Stimulated activated CD4-positive, alpha-beta T cell treated with anti-CD3 and anti-CD28 coated beads, Interleukin-15, amount 100 ng/mL, for 48 hours (primary cell): ENCODE measurements around the gene INPP4B.

Source experiments
- DNase-seq, 2 donors: peaks; one replicate each; pipeline ENCODE4 v3.0.0-alpha.2; 2020; ENCODE audit warnings: low read depth in 2 of 2

Gene INPP4B

GRCh38 chr4:142348613-142349021 lies 497.5 kb downstream of the INPP4B start:
- DNase-seq: no peak

DNA sequence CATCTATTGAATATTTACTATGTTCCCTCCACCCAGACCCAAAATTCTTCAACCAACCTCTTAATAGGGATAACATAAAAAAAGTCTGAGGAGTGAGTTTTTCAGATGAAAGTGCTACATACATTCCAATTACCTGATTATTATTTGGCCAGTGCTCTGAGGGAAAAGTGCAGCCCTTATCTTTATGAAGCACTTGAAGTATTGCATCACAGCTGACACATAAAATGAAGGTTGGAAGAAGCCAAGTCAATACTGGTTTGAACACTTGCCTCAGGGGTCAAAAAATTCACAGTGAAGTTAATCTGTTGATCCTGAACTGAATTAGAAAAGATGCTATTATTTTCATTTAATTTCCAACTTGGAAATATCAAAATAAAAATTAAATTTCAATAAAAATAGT lies 498.9 kb downstream of the INPP4B start:
- DNase-seq: no peak

DNA sequence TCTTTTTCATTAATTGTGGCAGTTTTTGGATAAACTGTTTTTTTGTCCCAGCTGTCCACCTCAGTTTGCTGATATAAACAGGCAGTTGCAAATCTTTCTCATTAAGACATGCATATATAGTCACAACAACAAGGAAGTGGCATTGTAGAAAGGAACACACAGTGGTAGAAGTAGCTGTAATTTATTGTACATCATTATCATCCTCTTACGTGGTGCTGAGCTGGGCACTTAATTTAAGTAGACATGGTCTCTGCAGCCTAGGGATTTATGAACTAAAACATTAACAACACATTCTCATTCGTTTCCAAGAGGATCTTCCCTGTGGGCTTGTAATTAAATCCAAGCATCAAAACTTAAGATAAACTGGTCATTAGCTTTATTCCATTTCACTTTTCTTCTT lies 500.2 kb downstream of the INPP4B start:
- DNase-seq: no peak

DNA sequence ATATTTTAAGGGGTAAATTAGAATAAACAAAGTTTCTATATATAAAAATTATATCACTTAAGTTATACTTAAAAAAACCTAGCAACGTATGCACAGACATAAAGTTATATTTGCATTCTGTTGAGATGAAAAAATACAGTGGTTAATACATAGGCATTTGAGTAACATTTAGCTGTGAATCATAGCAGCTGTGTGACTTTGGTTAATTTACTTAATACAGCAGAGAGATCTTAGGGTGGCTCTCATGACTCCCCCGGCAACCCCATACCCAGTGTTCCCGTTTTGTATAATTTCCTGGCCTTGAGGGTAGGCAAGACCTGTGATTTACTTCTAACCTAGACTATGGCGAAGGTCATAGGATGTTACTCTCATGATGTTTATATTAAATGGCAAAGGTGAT lies 504.8 kb downstream of the INPP4B start:
- no peak for DNase-seq

GRCh38 chr4:142339053-142339452 lies 507.0 kb downstream of the INPP4B start:
- no peak for DNase-seq

GRCh38 chr4:142336251-142336934 lies 509.7 kb downstream of the INPP4B start:
- no peak for DNase-seq

GRCh38 chr4:142334931-142335330 lies 511.2 kb downstream of the INPP4B start:
- no peak for DNase-seq

GRCh38 chr4:142331646-142332045 lies 514.5 kb downstream of the INPP4B start:
- DNase-seq: no peak

GRCh38 chr4:142331132-142331531 lies 515.0 kb downstream of the INPP4B start:
- no peak for DNase-seq

DNA sequence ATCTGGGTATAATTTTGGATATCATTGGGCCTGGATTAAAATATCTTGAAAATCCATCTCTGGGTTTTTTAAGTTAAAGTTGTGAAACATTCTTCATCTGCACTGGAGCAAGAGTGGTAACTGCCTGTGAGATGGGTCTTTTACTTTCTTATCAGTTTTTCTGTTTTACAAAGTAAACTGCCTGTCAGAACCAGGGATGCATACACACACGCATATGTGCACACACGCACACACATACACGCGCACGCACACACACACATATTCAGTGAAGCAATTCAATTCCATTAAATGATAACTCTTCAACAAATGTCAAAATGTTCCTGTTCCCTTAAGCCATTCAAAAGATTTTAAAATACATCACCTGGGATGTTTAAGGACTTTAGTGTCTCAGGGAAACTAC lies 515.8 kb downstream of the INPP4B start:
- DNase-seq: no peak

DNA sequence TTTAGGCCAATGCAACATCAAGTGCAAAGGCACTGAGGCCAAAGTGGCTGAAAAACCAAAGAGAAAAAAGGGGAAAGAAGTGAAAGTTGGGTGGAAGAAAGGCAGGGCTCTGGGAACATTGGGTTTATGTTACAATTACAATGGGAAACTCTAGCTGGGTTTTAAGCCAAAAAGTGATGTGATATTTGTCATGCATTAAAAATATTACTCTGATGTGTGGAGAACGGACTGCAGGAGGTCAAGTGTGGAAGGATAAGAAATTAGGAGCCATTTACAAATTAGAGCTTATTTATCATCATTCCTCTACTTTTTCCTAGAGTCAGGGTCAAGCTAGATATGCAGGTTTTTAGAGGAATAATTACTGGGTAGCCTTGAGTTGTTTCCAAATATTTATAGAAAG lies 516.8 kb downstream of the INPP4B start:
- no peak for DNase-seq

- no peak for DNase-seq
Measured at GRCh38 chr4:142326181-142326580, 519.9 kb downstream of the INPP4B start.

- DNase-seq: no peak
Measured at GRCh38 chr4:142324572-142324971, 521.5 kb downstream of the INPP4B start.

GRCh38 chr4:142322996-142323395 lies 523.1 kb downstream of the INPP4B start:
- no peak for DNase-seq

DNA sequence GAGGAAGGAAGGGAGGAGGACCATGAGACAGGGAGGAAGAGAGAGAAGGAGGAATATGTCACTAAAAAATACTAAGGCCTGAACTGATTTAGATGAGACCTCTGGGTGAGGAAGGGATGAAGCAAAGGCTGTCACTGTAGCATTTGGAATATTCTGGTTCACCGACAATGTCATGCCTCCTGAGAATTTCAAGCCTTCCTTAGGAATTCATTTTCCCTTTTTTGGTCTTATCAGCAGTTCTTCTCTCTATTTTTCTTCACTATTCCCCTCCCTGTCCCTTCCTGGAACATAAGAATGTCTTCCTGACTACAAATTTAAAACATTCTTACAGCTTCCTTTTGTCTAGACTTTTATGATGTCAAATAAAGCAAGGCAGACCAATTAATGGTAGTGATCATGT lies 527.8 kb downstream of the INPP4B start:
- no peak for DNase-seq

GRCh38 chr4:142316913-142317312 lies 529.2 kb downstream of the INPP4B start:
- no peak for DNase-seq

- no peak for DNase-seq
Measured at GRCh38 chr4:142316025-142316424, 530.1 kb downstream of the INPP4B start.

- no peak for DNase-seq
Measured at GRCh38 chr4:142314686-142315085, 531.4 kb downstream of the INPP4B start.

DNA sequence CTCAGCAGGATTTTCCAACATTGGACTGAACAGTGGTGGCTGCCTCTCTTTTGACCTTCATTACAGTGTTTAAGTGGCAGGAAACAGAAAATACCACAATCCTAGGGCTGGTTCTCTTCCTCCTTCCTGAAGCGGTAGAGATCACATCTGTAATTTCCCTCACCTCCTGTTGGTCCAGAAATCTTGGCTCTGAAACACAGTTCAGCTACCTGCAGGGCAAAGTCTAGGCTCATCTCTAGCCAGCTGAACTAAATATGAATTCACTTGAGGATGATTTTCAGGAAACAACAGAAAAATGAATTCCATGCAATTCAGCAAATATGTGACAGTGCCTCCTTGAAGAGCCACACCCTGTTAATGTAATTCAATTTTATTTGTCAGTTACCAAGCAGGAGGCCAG lies 531.9 kb downstream of the INPP4B start:
- no peak for DNase-seq

GRCh38 chr4:142312391-142312790 lies 533.7 kb downstream of the INPP4B start:
- no peak for DNase-seq

- DNase-seq: no peak
Measured at GRCh38 chr4:142311916-142312315, 534.2 kb downstream of the INPP4B start.

DNA sequence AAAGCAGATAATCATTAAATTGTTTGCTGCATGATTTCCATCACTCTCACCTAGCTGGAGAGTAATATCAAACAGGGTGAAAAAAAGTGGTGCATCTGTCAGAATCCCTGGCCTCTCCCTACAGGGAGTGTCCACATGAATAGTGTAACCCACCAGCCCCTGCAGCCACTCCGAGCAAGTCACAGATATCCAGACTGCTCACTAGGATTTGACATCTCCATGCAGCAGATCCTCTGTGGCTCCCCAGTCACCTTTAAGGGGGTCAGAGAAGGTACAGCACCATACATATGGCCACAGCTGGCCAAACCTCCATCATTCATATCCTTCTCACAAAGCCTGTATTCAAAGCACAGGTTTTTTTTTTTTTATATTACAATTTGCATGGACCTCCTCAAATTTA lies 536.3 kb downstream of the INPP4B start:
- DNase-seq: no peak

- no peak for DNase-seq
Measured at GRCh38 chr4:142307857-142308256, 538.2 kb downstream of the INPP4B start.

- no peak for DNase-seq
Measured at GRCh38 chr4:142297313-142297712, 548.8 kb downstream of the INPP4B start.
